Heart left ventricle (tissue), 13 donors: ENCODE data around the gene NTRK3.

Source experiments
- POLR2A ChIP-seq, 2 donors: fragments of 450-650 bp; IDR thresholded peaks; one replicate each; pipeline ENCODE4 v1.6.1; 2017; ENCODE audit warnings: antibody characterized with exemption in 2 of 2, mild to moderate bottlenecking in 2 of 2, moderate library complexity in 2 of 2
- TF ChIP-seq, protein P1 (sequence below), 12 donors: fragments of 200-600 bp; sonication (generic) in 4 of 12; IDR thresholded peaks; one replicate each; pipeline versions ENCODE4 v1.5.0 to v1.8.0; 2018 to 2022; ENCODE audit warnings: antibody characterized with exemption in 12 of 12, mild to moderate bottlenecking in 5 of 12
- donor health status: ischemic (EF 13 %, LVEDD 7.1; RV severe dilation, severe dysfunction).
- donor health status: DM: no; HTN: yes; CAD: no.
- donor health status: DM: no; HTN: no; CAD: no.
- donor health status: ischemic (EF 25% LVEDD 6.9; RV normal size, moderate dysfunction).
- donor health status: ischemic (EF 25% LVEDD 5.7; RV mildly dilated, moderate dysfunction).
- donor health status: ischemic (EF 35%, LVEDD 5.7; RV mildly dilated, moderate dysfunction).
- donor health status: nonischemic (EF 11% LVEDD 7.7; RV severe dilation, severe dysfunction).
- donor health status: DM: yes; HTN: yes; CAD: no.
- donor health status: PGD.
- donor health status: ischemic (EF 29% LVEDD 5.4; RV normal size, mild dysfunction).
- donor health status: nonischemic (EF 23%, LVEDD 6.1; RV moderate dilation, normal function).

DNA sequence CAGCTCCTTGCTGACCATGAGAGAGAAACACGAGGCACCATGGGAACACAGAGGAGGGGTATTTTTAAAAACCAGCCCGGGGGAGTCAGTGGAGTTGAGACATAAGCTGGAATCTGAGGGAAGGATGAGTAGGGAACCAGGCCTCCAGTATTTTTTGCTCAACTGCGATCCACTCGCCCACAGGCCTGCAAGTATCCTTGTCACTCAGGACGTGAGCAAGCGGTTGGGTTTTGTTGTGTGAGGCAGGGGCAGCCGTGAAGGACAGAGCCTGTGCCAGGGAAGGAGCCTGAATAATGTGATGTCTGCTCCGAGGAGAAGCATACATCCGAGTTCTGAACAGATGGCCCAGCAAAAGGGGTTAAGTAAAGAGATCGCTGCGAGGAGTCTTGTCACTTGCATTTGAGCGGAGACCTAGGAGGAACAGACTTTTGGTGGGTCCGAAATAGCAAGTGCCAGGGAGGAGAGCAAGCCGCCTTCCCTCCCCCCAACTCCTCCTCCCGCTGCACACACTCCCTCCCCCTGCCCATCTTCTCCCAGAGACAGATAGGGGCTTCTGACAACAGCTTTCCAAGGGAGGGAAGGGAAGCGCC, 20.4 kb upstream of the NTRK3 start:
- TF ChIP-seq POLR2A (IDR thresholded peaks at IDR 0.05): no peak
- TF ChIP-seq, protein P1, sequence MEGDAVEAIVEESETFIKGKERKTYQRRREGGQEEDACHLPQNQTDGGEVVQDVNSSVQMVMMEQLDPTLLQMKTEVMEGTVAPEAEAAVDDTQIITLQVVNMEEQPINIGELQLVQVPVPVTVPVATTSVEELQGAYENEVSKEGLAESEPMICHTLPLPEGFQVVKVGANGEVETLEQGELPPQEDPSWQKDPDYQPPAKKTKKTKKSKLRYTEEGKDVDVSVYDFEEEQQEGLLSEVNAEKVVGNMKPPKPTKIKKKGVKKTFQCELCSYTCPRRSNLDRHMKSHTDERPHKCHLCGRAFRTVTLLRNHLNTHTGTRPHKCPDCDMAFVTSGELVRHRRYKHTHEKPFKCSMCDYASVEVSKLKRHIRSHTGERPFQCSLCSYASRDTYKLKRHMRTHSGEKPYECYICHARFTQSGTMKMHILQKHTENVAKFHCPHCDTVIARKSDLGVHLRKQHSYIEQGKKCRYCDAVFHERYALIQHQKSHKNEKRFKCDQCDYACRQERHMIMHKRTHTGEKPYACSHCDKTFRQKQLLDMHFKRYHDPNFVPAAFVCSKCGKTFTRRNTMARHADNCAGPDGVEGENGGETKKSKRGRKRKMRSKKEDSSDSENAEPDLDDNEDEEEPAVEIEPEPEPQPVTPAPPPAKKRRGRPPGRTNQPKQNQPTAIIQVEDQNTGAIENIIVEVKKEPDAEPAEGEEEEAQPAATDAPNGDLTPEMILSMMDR (IDR thresholded peaks at IDR 0.05): no peak
